ENCODE results near the gene TLE4. TPM values are rescaled to one million over a fixed set of nuclear protein-coding genes. Genes with fewer than 3 reads are reported as not detected.

The TLE4 gene
- total and polyA plus RNA-seq, 2 donors (not counting 1 experiment from before 2014, with no cell fraction given), result 34.7 to 57.3 TPM

GRCh38 chr9:79766091-79766490 lies 194.3 kb downstream of the TLE4 start:
- Mint-ChIP-seq H3K27ac (no peak overlapping the region), H3K4me1 (peaks cover 7% of the 10 kb centered on the region), H3K27me3 (peaks cover 4% of the 10 kb centered on the region), H3K9me3 (ENCODE audit: insufficient read depth) (no peaks in the 10 kb centered on the region), H3K4me3 (no peak overlapping the region)
- H3K79me2 ChIP-seq (ENCODE audit: control insufficient read depth, insufficient read depth, low read length), result no peaks in the 10 kb centered on the region
- intact Hi-C loops (cut with micrococcal nuclease), result no loop called here
- TF ChIP-seq EZH2 (IDR thresholded peaks at IDR 0.05; ENCODE audit: borderline replicate concordance, insufficient read depth, low read depth, low read length, poor library complexity, severe bottlenecking) (no peak), CTCF (IDR thresholded peaks at IDR 0.05) (no peak)
- H3K27me3 ChIP-seq (replicated peaks in 1 of 4; ENCODE audit: control extremely low read depth in 1 of 4, control insufficient read depth in 3 of 4, insufficient read depth in 4 of 4, low read length in 3 of 4), result peaks cover 0 to 3% (median 0%) of the 10 kb centered on the region in 4 experiments
- no peak overlapping the region for H3K4me2 ChIP-seq (replicated peaks; ENCODE audit: low read depth, low read length, poor library complexity, severe bottlenecking)
- no peaks in the 10 kb centered on the region for H3K9me3 ChIP-seq (ENCODE audit: control extremely low read depth in 1 of 3, control insufficient read depth in 2 of 3, insufficient read depth in 1 of 3, low read length in 2 of 3)
- no peaks in the 10 kb centered on the region for H3K36me3 ChIP-seq (replicated peaks in 1 of 2; ENCODE audit: control extremely low read depth in 1 of 2, control insufficient read depth in 1 of 2, extremely low read depth in 1 of 2, insufficient read depth in 2 of 2, low read length in 1 of 2)
- H2AFZ ChIP-seq (ENCODE audit: insufficient read depth, low read depth, low read length, poor library complexity, severe bottlenecking), result no peak overlapping the region
- H4K20me1 ChIP-seq (ENCODE audit: control insufficient read depth, insufficient read depth, low read length, poor library complexity, severe bottlenecking), result no peaks in the 10 kb centered on the region
- ChIA-PET CTCF (interaction anchor here (1.1 to 1.3 kb wide), 2 partner anchors 10 to 14 kb away, joined by 3 to 4 read pairs; no protein-coding TSS in a partner anchor), POLR2A (no interaction called here)
- peaks cover 0 to 6% of the 10 kb centered on the region in 2 donors for H3K4me1 ChIP-seq (ENCODE audit: control insufficient read depth in 2 of 2, insufficient read depth in 2 of 2, low read length in 2 of 2)
- H3K27ac ChIP-seq (ENCODE audit: low read length in 2 of 2), result no peak overlapping the region
- DNase-seq (no peak), ATAC-seq (ENCODE audit: low read depth) (no peak)
- H3K4me3 ChIP-seq (ENCODE audit: control extremely low read depth in 1 of 5, extremely low read depth in 1 of 5, insufficient read depth in 1 of 5, low read depth in 2 of 5, low read length in 4 of 5), result no peak overlapping the region
- WGBS (ENCODE audit: insufficient coverage), result 91% methylated on average over 3 of the region's 5 CpGs
- no peak overlapping the region for H3K9ac ChIP-seq (ENCODE audit: low read length)

- H3K9ac ChIP-seq (ENCODE audit: low read length), result no peak overlapping the region
- Mint-ChIP-seq H3K27ac (no peak overlapping the region), H3K4me3 (no peak overlapping the region), H3K4me1 (peaks cover 7% of the 10 kb centered on the region), H3K9me3 (ENCODE audit: insufficient read depth) (no peaks in the 10 kb centered on the region), H3K27me3 (peaks cover 4% of the 10 kb centered on the region)
- DNase-seq (no peak), ATAC-seq (ENCODE audit: low read depth) (no peak)
- H3K4me2 ChIP-seq (replicated peaks; ENCODE audit: low read depth, low read length, poor library complexity, severe bottlenecking), result no peak overlapping the region
- CTCF ChIA-PET, result interaction anchor here (1.1 kb wide), 1 partner anchor 169 kb away, joined by 4 read pairs; no protein-coding TSS in a partner anchor
- WGBS (ENCODE audit: insufficient coverage), result 80% methylated on average over 1 of the region's 3 CpGs
- H3K27ac ChIP-seq (ENCODE audit: low read length in 2 of 2), result no peak overlapping the region
- H3K79me2 ChIP-seq (ENCODE audit: control insufficient read depth, insufficient read depth, low read length), result no peaks in the 10 kb centered on the region
- intact Hi-C loops (cut with micrococcal nuclease), result no loop called here
- H4K20me1 ChIP-seq (ENCODE audit: control insufficient read depth, insufficient read depth, low read length, poor library complexity, severe bottlenecking), result no peaks in the 10 kb centered on the region
- H2AFZ ChIP-seq (ENCODE audit: insufficient read depth, low read depth, low read length, poor library complexity, severe bottlenecking), result no peak overlapping the region
- H3K36me3 ChIP-seq (replicated peaks in 1 of 2; ENCODE audit: control extremely low read depth in 1 of 2, control insufficient read depth in 1 of 2, extremely low read depth in 1 of 2, insufficient read depth in 2 of 2, low read length in 1 of 2), result no peaks in the 10 kb centered on the region
- POLR2A ChIA-PET, result no interaction called here
- TF ChIP-seq CTCF (IDR thresholded peaks at IDR 0.05) (no peak), EZH2 (IDR thresholded peaks at IDR 0.05; ENCODE audit: borderline replicate concordance, insufficient read depth, low read depth, low read length, poor library complexity, severe bottlenecking) (no peak)
- H3K9me3 ChIP-seq (ENCODE audit: control extremely low read depth in 1 of 3, control insufficient read depth in 2 of 3, insufficient read depth in 1 of 3, low read length in 2 of 3), result no peaks in the 10 kb centered on the region
- peaks cover 0 to 3% (median 0%) of the 10 kb centered on the region in 4 experiments for H3K27me3 ChIP-seq (replicated peaks in 1 of 4; ENCODE audit: control extremely low read depth in 1 of 4, control insufficient read depth in 3 of 4, insufficient read depth in 4 of 4, low read length in 3 of 4)
- H3K4me1 ChIP-seq (ENCODE audit: control insufficient read depth in 2 of 2, insufficient read depth in 2 of 2, low read length in 2 of 2), result peaks cover 0 to 6% of the 10 kb centered on the region in 2 donors
- H3K4me3 ChIP-seq (ENCODE audit: control extremely low read depth in 1 of 5, extremely low read depth in 1 of 5, insufficient read depth in 1 of 5, low read depth in 2 of 5, low read length in 4 of 5), result no peak overlapping the region
Observed at GRCh38 chr9:79768194-79768593, 196.4 kb downstream of the TLE4 start.

Measured in B cell (primary cell).